ENCODE results near the gene PROK2. TPM values are rescaled to one million over a fixed set of nuclear protein-coding genes. Genes with fewer than 3 reads are reported as not detected.

PROK2 gene
- polyA plus RNA-seq, 1 donor (not counting 4 experiments of a cell fraction or from before 2014, with no cell fraction given), result not detected

DNA sequence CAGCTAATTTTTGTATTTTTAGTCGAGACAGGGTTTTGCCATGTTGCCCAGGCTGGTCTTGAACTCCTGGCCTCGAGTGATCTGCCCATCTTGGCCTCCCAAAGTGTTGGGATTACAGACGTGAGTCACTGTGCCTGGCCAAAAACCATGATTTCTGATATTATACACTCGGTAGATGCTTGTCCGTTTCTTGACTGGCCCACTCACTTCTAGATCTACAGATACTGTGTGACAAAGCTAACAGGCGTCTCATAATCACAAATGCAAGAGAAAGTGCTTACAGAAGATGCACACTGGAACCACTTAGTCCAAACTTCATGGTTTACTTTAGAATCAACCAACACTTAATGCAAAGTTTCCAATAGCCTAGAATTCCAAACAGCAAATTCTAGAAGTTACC is 8.4 kb downstream of the PROK2 start:
- Histone ChIP-seq H3K36me3 (ENCODE audit: control insufficient read depth in 2 of 2, extremely low read depth in 1 of 2, insufficient read depth in 2 of 2, low read length in 2 of 2) (no peaks in the 10 kb centered on the region), H3K79me2 (ENCODE audit: control insufficient read depth, insufficient read depth, low read length) (no peaks in the 10 kb centered on the region), H3K27ac (ENCODE audit: control insufficient read depth, insufficient read depth, low read length) (no peak overlapping the region), H3K9ac (ENCODE audit: control insufficient read depth, extremely low read depth, insufficient read depth, low read length) (no peak overlapping the region), H2AFZ (ENCODE audit: control insufficient read depth, low read length) (no peak overlapping the region), H3K9me1 (ENCODE audit: control insufficient read depth, extremely low read depth, insufficient read depth, low read length) (no peaks in the 10 kb centered on the region), H3K4me3 (ENCODE audit: control insufficient read depth in 2 of 3, extremely low read depth in 1 of 3, insufficient read depth in 2 of 3, low read depth in 1 of 3, low read length in 3 of 3) (no peak overlapping the region), H3K4me2 (ENCODE audit: control insufficient read depth, extremely low read depth, insufficient read depth, low read depth, low read length) (no peak overlapping the region), H3K9me3 (ENCODE audit: control insufficient read depth, low read depth, low read length) (no peaks in the 10 kb centered on the region), H3K4me1 (ENCODE audit: control insufficient read depth, extremely low read depth, insufficient read depth, low read length) (no peaks in the 10 kb centered on the region), H3K27me3 (ENCODE audit: control insufficient read depth, extremely low read depth, insufficient read depth, low read length) (peaks cover 5% of the 10 kb centered on the region), H4K20me1 (ENCODE audit: control insufficient read depth, extremely low read depth, insufficient read depth, low read length) (no peaks in the 10 kb centered on the region)
- FAIRE-seq, result no peak
- DNase-seq (ENCODE audit: low read depth, low spot score), result no peak
- dilution Hi-C loops (cut with MboI; ENCODE audit: extremely low pct_ligation_motif_present, low sequenced_read_pairs), result no loop called here
- TF ChIP-seq EZH2 (IDR thresholded peaks at IDR 0.05; ENCODE audit: low read length), result no peak
- TF ChIP-seq, protein P1, sequence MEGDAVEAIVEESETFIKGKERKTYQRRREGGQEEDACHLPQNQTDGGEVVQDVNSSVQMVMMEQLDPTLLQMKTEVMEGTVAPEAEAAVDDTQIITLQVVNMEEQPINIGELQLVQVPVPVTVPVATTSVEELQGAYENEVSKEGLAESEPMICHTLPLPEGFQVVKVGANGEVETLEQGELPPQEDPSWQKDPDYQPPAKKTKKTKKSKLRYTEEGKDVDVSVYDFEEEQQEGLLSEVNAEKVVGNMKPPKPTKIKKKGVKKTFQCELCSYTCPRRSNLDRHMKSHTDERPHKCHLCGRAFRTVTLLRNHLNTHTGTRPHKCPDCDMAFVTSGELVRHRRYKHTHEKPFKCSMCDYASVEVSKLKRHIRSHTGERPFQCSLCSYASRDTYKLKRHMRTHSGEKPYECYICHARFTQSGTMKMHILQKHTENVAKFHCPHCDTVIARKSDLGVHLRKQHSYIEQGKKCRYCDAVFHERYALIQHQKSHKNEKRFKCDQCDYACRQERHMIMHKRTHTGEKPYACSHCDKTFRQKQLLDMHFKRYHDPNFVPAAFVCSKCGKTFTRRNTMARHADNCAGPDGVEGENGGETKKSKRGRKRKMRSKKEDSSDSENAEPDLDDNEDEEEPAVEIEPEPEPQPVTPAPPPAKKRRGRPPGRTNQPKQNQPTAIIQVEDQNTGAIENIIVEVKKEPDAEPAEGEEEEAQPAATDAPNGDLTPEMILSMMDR (optimal IDR thresholded peaks at IDR 0.05 in 1 of 3, IDR thresholded peaks at IDR 0.05 in 1 of 3, conservative IDR thresholded peaks at IDR 0.05 in 1 of 3; ENCODE audit: extremely low read depth in 1 of 3, insufficient read depth in 2 of 3, low read length in 3 of 3), result no peak

DNA sequence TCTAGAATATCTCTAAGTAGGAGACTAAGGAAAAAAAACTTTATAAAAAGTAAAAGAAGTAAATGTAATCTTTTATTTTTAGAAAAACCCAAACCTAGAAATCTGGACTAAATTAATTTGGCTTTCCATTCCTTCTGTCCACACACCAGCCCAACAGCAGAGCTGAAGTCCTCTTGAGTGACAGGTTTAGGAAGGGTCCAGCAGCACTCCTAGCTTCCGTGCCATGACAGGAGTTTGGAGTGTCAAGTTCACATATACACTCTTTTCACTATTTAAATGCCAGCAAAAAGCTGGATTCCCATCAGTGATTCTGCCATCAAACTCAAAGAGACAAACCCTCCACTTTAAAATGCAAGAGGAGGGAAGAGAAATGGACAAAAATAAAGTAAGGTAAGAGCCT is 13.1 kb downstream of the PROK2 start:
- Histone ChIP-seq H3K4me2 (ENCODE audit: control insufficient read depth, extremely low read depth, insufficient read depth, low read depth, low read length) (no peak overlapping the region), H3K79me2 (ENCODE audit: control insufficient read depth, insufficient read depth, low read length) (no peaks in the 10 kb centered on the region), H3K4me1 (ENCODE audit: control insufficient read depth, extremely low read depth, insufficient read depth, low read length) (no peaks in the 10 kb centered on the region), H2AFZ (ENCODE audit: control insufficient read depth, low read length) (no peak overlapping the region), H3K4me3 (ENCODE audit: control insufficient read depth in 2 of 3, extremely low read depth in 1 of 3, insufficient read depth in 2 of 3, low read depth in 1 of 3, low read length in 3 of 3) (no peak overlapping the region), H3K9ac (ENCODE audit: control insufficient read depth, extremely low read depth, insufficient read depth, low read length) (no peak overlapping the region), H3K27me3 (ENCODE audit: control insufficient read depth, extremely low read depth, insufficient read depth, low read length) (peaks cover 8% of the 10 kb centered on the region), H4K20me1 (ENCODE audit: control insufficient read depth, extremely low read depth, insufficient read depth, low read length) (no peaks in the 10 kb centered on the region), H3K9me3 (ENCODE audit: control insufficient read depth, low read depth, low read length) (no peaks in the 10 kb centered on the region), H3K27ac (ENCODE audit: control insufficient read depth, insufficient read depth, low read length) (no peak overlapping the region), H3K9me1 (ENCODE audit: control insufficient read depth, extremely low read depth, insufficient read depth, low read length) (no peaks in the 10 kb centered on the region), H3K36me3 (ENCODE audit: control insufficient read depth in 2 of 2, extremely low read depth in 1 of 2, insufficient read depth in 2 of 2, low read length in 2 of 2) (no peaks in the 10 kb centered on the region)
- DNase-seq (ENCODE audit: low read depth, low spot score) (no peak), FAIRE-seq (no peak)
- TF ChIP-seq, protein P1 (optimal IDR thresholded peaks at IDR 0.05 in 1 of 3, IDR thresholded peaks at IDR 0.05 in 1 of 3, conservative IDR thresholded peaks at IDR 0.05 in 1 of 3; ENCODE audit: extremely low read depth in 1 of 3, insufficient read depth in 2 of 3, low read length in 3 of 3), result no peak
- TF ChIP-seq EZH2 (IDR thresholded peaks at IDR 0.05; ENCODE audit: low read length), result no peak
- dilution Hi-C loops (cut with MboI; ENCODE audit: extremely low pct_ligation_motif_present, low sequenced_read_pairs), result no loop called here
